Esophagus muscularis mucosa (tissue), 4 donors: ENCODE measurements around the gene AUH.

Source experiments
- EP300 ChIP-seq: sonication (generic); formaldehyde crosslinking; IDR thresholded peaks from one replicate; pipeline ENCODE4 v1.6.1; 2017; ENCODE audit warnings: antibody characterized with exemption
- POLR2A ChIP-seq: fragments of 450-650 bp; IDR thresholded peaks from one replicate; pipeline ENCODE4 v1.6.1; 2017; ENCODE audit warnings: antibody characterized with exemption, moderate library complexity, mild to moderate bottlenecking, low read depth
- POLR2AphosphoS5 ChIP-seq, 2 donors: sonication (generic); formaldehyde crosslinking; IDR thresholded peaks; one replicate each; pipeline ENCODE4 v1.6.1; 2017; ENCODE audit warnings: antibody characterized with exemption in 2 of 2
- TF ChIP-seq, protein P1 (sequence below), 3 experiments: fragments of 200-600 bp in 2 of 3; fragments of 450-650 bp in 1 of 3; sonication (generic) in 2 of 3; IDR thresholded peaks; one replicate each; pipeline ENCODE4 v1.5.1; 2017 to 2019; ENCODE audit warnings: antibody characterized with exemption in 3 of 3, mild to moderate bottlenecking in 2 of 3, moderate library complexity in 1 of 3

DNA sequence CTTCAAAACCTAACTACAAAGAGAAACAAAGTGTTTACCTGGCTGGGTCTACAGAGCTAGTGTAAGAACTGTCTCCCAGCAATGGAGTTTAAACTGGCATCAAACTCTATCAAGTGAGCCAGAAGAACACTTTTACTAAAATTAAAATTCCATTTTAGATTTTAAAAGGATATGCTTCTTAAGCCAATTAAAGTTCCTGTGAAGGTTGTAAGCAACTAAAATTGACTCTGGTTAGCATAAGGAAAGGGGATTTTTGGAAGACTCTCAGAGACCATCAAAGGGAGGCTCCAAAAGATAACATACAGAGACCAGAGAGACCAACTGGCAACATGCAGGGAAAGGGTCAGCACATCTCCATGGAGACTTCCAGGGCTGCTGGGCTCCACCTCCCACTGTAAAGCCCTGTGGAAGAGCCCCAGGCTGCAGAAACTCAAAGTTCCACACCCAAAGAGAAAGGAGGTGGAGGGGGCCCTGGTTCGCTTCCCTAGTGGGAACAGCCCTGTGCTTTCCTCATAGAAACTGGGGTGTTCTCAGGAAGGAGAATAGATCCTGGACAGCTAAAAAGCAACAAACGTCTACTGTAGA is 91.7 kb downstream of the AUH start:
- TF ChIP-seq, protein P1, sequence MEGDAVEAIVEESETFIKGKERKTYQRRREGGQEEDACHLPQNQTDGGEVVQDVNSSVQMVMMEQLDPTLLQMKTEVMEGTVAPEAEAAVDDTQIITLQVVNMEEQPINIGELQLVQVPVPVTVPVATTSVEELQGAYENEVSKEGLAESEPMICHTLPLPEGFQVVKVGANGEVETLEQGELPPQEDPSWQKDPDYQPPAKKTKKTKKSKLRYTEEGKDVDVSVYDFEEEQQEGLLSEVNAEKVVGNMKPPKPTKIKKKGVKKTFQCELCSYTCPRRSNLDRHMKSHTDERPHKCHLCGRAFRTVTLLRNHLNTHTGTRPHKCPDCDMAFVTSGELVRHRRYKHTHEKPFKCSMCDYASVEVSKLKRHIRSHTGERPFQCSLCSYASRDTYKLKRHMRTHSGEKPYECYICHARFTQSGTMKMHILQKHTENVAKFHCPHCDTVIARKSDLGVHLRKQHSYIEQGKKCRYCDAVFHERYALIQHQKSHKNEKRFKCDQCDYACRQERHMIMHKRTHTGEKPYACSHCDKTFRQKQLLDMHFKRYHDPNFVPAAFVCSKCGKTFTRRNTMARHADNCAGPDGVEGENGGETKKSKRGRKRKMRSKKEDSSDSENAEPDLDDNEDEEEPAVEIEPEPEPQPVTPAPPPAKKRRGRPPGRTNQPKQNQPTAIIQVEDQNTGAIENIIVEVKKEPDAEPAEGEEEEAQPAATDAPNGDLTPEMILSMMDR (IDR thresholded peaks at IDR 0.05), result no peak
- TF ChIP-seq POLR2AphosphoS5 (IDR thresholded peaks at IDR 0.05) (no peak), POLR2A (no peak), EP300 (no peak)
